GM21825 (cell line): Measurements from ENCODE around the gene OXSM.

ENCODE experiments used
- ATAC-seq: cut with Tn5 transposase; IDR thresholded peaks from one replicate; pipeline ENCODE4 v1.9.1; 2021; ENCODE audit warnings: mild to moderate bottlenecking, moderate library complexity; ENCODE audit not compliant: unreplicated experiment

The OXSM gene

GRCh38 chr3:25803833-25804232, 13.9 kb downstream of the OXSM start:
- ATAC-seq: no peak

- ATAC-seq: no peak
These were observed 14.8 kb downstream of the OXSM start for GRCh38 chr3:25804676-25805075.

GRCh38 chr3:25812644-25813043, 22.8 kb downstream of the OXSM start:
- no peak for ATAC-seq

DNA sequence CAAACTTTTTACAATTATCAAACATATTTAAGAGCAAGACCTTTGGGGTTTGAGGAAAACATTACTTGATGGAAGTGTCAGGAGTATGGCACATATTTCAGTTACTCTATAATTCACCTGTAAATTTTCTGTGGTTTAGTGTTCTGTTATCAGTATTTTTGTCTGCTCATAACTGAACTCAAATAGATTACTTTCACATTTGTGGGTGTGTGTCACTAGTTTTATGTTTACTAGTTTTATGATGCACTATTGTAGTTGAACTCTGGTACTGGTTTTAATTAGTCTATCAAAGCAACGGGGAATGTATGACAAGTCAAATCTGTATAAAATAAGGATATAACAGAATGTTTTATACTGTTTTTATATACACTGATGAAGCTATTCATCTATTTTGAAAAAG, 27.2 kb downstream of the OXSM start:
- no peak for ATAC-seq

DNA sequence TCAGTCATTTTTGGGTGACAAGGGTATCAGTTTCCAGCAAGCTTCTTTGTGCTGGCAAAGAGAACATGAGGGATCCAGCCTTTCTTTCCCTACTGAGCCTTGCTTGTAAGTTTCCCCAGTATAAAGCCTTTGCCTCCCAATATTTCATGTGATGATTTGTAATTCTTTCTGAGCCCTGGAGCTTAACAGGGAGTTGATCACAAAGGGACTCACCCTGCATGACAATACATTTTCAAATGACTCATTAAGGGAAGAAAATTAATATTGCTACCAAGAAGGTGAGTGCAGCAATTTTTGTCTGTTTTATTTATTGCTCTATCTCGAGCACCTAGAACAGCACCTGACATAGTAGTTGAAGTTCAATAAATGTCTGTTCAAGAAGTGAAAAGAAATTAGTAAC, 27.7 kb downstream of the OXSM start:
- no peak for ATAC-seq

- ATAC-seq: no peak
These were observed 28.4 kb downstream of the OXSM start for GRCh38 chr3:25818335-25818734.

GRCh38 chr3:25820366-25820765, 30.5 kb downstream of the OXSM start:
- ATAC-seq: no peak

DNA sequence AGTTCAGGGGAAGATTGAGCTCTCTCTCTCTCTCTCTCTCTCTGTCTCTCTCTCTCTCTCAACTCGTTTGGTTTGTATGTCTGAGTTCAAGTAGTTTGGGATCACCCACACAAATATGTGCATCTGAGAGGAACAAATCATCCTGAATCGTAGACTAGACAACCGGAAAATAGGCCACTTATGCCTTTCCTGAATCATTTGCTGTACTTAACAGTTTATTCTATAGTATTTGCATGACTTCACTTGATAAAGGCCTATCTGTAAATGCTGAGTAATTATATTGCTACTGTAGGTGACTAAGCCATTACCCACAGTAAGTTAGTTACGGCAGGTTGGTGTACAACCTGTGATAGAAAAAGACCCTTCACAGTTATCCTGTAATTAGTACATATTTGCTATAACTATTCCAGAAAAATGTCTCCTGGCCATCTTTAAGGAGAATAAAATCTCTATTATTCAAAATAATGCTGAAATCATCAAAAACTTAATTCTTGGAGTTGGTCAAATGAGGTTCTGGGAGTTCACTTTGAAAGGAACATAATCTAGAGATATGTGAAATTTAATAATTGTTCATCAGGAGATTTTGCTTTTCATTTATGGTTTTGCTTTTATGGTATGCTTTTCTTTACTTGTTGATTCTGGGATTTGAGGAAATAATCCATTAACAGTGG, 31.1 kb downstream of the OXSM start:
- ATAC-seq: no peak

DNA sequence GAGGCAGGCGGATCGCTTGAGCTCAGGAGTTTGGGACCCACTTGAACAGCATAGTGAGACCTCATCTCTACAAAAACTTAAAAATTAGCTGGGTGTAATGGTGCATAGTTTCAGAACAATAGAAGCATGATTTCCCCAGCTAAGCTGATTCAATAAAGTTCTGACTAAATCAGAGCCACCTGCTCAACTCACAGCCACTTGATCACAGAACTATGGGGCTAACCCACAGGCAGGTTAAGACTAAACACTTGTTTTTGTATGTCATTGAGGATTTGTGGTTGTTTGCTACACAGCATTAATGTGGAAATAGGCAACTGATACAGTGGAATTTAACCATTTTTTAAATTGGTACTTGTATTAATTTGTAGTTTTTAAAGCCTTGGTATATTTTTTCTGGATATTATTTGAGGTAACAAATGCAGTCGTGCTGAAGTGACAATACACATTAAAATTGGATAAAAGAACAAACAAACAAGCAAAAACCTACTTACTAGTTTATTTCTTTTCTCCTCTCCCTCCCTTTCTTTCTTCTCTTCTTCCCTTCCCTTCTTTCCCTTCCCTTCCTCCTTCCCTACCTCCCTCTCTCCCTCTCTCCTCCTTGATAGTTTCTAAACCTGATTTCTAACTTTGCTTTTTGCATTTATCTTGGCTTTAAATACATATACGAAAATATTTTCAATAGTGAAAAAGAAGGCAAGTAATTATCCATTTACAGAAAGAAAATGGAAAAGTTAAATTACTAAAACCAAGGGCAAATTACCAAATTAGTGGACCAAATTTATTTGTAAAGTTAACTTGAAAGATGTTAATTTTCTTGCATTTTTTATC, 32.1 kb downstream of the OXSM start:
- ATAC-seq: no peak

- ATAC-seq: no peak
These were observed 33.4 kb downstream of the OXSM start for GRCh38 chr3:25823314-25823713.

DNA sequence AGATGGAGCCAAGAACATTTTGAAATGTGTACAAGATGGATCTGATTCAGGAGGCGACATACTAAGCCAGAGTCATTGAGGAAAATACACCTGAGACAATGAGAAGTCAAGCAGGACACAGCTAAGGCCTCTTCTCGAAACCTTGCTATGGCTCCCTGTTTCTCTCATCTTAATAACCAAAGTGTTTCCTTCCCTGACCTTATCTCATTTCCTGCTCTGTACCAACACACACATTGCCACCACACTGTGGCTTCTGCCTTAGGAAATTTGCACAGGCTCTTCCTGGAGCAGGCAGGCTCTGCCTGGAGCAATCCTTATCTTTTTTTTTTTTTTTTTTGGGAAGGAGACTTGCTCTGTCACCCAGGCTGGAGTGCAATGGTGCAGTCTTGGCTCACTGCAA, 36.6 kb downstream of the OXSM start:
- ATAC-seq: no peak

GRCh38 chr3:25830373-25831280, 40.7 kb downstream of the OXSM start:
- no peak for ATAC-seq

GRCh38 chr3:25831578-25831977, 41.7 kb downstream of the OXSM start:
- no peak for ATAC-seq

GRCh38 chr3:25834346-25834745, 44.5 kb downstream of the OXSM start:
- ATAC-seq: peak; percentile 77

- ATAC-seq: no peak
These were observed 46.7 kb downstream of the OXSM start for GRCh38 chr3:25836579-25836978.

- no peak for ATAC-seq
These were observed 47.1 kb downstream of the OXSM start for GRCh38 chr3:25837038-25837437.

DNA sequence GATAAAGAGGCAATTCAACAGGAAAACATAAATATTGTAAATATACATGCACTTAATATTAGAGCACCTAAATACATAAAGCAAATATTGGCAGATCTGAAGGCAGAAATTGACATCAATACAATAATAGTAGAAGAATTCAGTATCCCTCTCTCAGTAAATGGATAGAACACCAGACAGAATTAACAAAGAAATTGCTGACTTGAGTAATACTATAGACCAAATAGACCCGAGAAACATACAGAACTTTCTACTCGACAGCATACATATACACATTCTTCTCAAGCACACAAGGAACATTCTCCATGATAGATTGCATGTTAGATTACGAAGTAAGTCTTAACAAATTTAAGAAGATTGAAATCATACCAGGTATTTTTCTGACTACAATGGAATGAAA, 50.2 kb downstream of the OXSM start:
- ATAC-seq: no peak

- ATAC-seq: no peak
These were observed 53.4 kb downstream of the OXSM start for GRCh38 chr3:25843332-25843731.
